Mesothelial cell of epicardium (in vitro differentiated cells): ENCODE results near the gene CSNK1D. TPM values are rescaled to one million over a fixed set of nuclear protein-coding genes. Genes with fewer than 3 reads are reported as not detected.

Experiments
- DNase-seq, 2 experiments: peaks; one replicate each; pipeline ENCODE4 v3.0.0; 2021; ENCODE audit warnings: low spot score in 2 of 2; ENCODE audit not compliant: unreplicated experiment in 2 of 2
- H3K27ac Mint-ChIP-seq: 2 replicates; pipeline ENCODE4 v1.8.0; 2021; ENCODE audit warnings: mixed read lengths
- H3K27me3 Mint-ChIP-seq: 2 replicates; pipeline ENCODE4 v1.8.0; 2021; ENCODE audit warnings: low read depth, mixed read lengths
- H3K36me3 Mint-ChIP-seq: 2 replicates; pipeline ENCODE4 v1.8.0; 2021; ENCODE audit warnings: mixed read lengths
- H3K4me1 Mint-ChIP-seq: 2 replicates; pipeline ENCODE4 v1.8.0; 2021; ENCODE audit warnings: mixed read lengths
- H3K4me3 Mint-ChIP-seq: 2 replicates; pipeline ENCODE4 v1.8.0; 2021; ENCODE audit warnings: mild to moderate bottlenecking, moderate library complexity, mixed read lengths
- H3K9me3 Mint-ChIP-seq: 2 replicates; pipeline ENCODE4 v1.8.0; 2021; ENCODE audit warnings: mixed read lengths
- CTCF ChIP-seq: fragments of 200-600 bp; sonication (generic); IDR thresholded peaks from one replicate; pipeline ENCODE4 v1.5.0; 2021; ENCODE audit warnings: antibody characterized with exemption; ENCODE audit not compliant: unreplicated experiment
- total RNA-seq: library from RNA; stranded (reverse); gene quantifications from 3 replicates; pipeline ENCODE4 v1.2.1, GENCODE V29; 2021

CSNK1D gene
- total RNA-seq, 1 donor from 2014 or later = 204 TPM

DNA sequence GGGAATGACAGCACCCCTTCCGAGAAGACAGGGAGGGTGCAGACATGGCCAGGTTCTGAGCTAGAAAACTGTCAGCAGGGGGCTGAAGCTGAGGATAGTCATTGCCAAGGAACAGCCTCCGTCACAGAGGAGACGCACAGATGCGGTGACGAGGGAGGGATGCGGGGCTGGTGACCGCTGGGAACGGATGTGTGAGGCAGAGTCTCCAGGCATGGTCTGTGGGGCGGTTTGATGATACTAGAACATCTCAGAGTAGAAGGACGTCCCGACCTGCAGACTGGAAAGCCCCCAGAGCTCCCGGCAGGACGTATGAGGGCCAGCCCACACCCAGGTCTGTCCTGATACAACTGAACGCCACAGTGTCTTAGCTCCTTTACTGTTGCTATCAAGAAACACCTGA is 1.8 kb upstream of the CSNK1D start:
- Mint-ChIP-seq H3K9me3 (no peaks in the 10 kb centered on the region), H3K27me3 (no peaks in the 10 kb centered on the region), H3K4me3 (no peak overlapping the region), H3K27ac (no peak overlapping the region), H3K4me1 (peaks cover 33% of the 10 kb centered on the region), H3K36me3 (peaks cover 14% of the 10 kb centered on the region)
- DNase-seq = no peak
- TF ChIP-seq CTCF = no peak

DNA sequence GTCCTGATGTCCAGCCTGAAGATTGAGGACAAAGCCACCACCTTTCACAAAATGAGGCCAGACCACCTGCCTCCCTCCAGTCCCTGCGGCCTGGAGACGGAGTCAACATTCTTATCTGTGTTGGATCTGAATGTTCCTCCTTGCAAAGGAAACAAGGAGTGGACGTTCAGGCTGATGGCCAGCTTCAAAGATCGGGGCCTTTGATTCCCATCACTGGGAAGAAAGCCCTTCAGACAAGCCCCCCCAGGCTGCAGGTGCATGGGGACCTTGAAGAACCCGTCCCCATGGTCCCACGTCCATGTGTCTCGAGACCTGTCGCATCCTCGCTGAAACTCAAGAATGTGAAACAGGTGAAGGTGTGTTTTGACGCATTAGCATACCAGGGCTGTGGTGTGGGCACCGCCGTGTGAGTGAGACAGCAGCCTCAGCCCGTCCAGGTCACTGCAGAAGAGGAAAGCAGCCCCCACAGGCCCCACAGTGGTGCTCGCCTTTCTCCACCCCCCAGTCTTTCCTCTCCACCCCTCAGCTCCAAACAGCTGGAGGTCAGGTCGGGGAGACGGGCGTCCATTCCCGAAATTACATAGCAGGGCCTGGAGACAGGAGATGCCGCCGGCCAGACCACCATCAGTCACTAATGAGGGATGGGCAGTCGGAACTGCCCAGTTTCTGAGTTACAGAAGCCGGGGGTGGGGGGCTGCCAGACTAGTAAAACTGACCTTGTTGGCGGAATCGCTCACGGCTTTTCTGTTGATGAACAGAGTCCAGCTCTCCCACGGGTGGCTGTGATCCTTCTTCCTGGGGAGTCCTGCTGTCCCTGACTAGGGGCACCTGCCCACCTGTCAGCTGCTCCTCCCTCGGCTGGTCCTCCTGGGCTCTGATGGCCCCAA is 877 bp upstream of the CSNK1D start:
- peaks cover 41% of the 10 kb centered on the region for H3K4me1 Mint-ChIP-seq
- peak overlapping the region; percentile 100 for H3K27ac Mint-ChIP-seq
- no peaks in the 10 kb centered on the region for H3K9me3 Mint-ChIP-seq
- H3K27me3 Mint-ChIP-seq = no peaks in the 10 kb centered on the region
- TF ChIP-seq CTCF = no peak
- no peak for DNase-seq
- H3K4me3 Mint-ChIP-seq = peak overlapping the region; percentile 83
- peaks cover 14% of the 10 kb centered on the region for H3K36me3 Mint-ChIP-seq

DNA sequence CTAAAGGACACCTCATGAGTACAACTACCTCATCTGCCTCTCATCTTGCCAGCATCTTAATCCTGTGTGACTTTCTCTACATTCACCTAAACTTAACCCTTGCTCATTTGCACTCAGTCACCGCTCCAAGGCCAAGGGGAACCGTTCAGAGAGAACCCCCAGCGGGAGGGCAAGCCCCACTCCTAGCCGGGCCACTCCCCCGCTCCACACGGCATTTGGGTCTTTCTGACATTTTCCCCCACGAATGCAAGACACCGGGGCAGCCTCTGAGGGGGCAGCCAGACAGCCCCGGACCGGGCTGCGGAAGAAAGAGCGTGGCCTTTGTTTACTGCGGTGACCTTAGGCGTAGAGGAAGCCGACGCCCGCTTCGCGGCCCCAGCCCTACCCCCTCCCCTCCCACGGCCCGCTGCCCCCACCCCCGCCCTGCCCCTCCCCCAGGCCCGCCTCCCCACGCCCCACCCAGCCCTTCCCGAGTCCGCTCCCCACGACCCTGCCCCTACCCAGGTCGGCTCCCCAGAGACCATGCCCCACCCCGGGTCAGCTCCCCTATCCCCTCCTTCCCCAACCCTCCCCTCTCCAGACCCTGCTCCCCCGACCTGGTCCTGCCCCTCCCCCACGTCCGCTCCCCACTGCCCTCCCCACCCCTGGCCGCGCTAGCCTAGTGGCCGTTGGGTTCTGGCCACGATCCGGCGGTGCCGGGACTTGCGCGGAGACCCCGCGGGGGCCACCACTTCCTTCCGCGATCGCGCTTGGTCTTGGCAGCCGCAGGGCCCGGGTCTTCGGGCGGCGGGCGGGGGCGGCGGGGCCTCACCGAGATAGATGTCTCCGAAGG is 789 bp downstream of the CSNK1D start:
- H3K4me1 Mint-ChIP-seq = peaks cover 55% of the 10 kb centered on the region
- no peaks in the 10 kb centered on the region for H3K9me3 Mint-ChIP-seq
- peak overlapping the region; percentile 83 for H3K4me3 Mint-ChIP-seq
- H3K36me3 Mint-ChIP-seq = peaks cover 14% of the 10 kb centered on the region
- no peak for TF ChIP-seq CTCF
- peak in 1 of 2 experiments; percentile 36 for DNase-seq
- peak overlapping the region; percentile 100 for H3K27ac Mint-ChIP-seq
- H3K27me3 Mint-ChIP-seq = no peaks in the 10 kb centered on the region

DNA sequence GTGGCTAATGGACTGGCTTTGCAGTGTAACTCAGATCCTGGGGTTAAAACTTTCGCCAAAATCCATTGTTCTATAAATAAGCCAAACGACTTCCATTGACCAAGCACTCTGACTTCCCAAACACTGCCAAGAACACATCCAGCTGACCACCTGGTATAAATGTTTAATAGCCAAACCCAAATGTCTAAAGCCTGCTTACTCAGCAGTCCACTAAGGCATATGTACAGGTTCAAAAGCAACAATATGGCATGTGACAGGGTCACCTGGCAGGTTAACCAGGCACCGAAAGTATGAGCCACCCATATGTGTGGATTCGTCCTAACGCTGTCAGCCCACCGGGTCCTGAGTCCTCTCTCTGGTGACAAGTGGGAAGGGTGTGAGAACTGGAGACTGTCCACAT is 2.1 kb downstream of the CSNK1D start:
- Mint-ChIP-seq H3K4me1 (peaks cover 58% of the 10 kb centered on the region), H3K27me3 (no peaks in the 10 kb centered on the region), H3K27ac (no peak overlapping the region), H3K4me3 (peak overlapping the region; percentile 83), H3K36me3 (peaks cover 10% of the 10 kb centered on the region), H3K9me3 (no peaks in the 10 kb centered on the region)
- DNase-seq = no peak
- TF ChIP-seq CTCF = no peak

DNA sequence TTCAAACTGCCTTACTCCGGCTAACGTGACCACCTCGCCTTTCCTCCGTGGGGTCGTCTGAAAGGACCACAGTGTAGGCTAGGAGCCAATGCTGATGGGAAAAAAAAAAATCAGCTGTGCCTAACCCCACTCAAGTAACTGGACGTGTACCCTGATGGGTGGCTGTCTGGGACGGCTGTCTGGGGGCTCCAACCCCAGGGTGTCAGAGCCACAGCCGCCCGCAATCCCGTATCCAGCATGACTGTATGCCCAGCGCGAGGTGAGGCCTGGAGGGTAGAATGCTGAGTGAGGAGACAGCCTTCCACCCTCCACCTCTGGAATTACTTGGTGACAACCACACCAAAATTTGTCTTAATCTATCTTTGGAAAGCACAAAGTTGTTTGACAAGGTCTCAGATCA is 2.8 kb downstream of the CSNK1D start:
- H3K36me3 Mint-ChIP-seq = peaks cover 15% of the 10 kb centered on the region
- no peak for DNase-seq
- no peaks in the 10 kb centered on the region for H3K27me3 Mint-ChIP-seq
- H3K4me3 Mint-ChIP-seq = peak overlapping the region; percentile 44
- peaks cover 58% of the 10 kb centered on the region for H3K4me1 Mint-ChIP-seq
- H3K27ac Mint-ChIP-seq = peak overlapping the region; percentile 50
- TF ChIP-seq CTCF = no peak
- H3K9me3 Mint-ChIP-seq = no peaks in the 10 kb centered on the region
